ENCODE measurements around the gene HNRNPF.

HNRNPF gene

DNA sequence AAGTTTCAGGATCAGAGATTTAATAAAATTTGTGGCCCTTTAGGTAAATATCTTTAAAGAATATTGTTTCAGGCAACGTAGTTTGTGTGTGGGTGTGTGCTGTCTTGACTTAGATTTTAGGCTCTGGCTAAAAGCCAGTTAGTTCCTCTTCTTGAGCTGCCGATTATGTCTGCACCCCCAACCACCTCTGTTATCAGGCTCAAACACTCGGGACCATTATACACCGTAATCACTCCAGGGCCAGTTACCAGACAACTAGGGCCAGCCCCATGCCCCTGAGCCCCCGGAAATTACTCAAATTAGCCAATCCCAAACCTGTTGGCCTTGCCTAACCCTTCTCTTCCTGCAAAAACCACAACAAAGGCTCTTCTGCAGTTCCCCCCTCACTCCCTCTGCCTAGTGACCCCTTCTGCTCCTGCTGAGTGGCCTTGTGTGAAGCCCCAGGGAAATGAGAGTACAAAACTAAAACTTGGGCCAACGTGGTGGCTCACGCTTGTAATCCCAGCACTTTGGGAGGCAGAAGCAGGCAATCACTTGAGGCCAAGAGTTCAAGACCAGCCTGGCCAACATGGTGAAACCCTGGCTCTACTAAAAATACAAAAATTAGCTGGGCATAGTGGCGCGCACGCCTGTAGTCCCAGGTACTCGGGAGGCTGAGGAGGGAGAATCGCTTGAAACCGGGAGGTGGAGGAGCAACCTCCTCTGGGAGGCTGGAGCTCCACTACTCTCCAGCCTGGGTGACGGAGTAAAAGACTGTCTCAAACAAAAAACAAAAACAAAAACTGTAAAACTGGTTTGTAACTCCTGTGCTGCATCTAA lies 9.2 kb upstream of the HNRNPF start (continued):
- TF ChIP-seq, protein P1, sequence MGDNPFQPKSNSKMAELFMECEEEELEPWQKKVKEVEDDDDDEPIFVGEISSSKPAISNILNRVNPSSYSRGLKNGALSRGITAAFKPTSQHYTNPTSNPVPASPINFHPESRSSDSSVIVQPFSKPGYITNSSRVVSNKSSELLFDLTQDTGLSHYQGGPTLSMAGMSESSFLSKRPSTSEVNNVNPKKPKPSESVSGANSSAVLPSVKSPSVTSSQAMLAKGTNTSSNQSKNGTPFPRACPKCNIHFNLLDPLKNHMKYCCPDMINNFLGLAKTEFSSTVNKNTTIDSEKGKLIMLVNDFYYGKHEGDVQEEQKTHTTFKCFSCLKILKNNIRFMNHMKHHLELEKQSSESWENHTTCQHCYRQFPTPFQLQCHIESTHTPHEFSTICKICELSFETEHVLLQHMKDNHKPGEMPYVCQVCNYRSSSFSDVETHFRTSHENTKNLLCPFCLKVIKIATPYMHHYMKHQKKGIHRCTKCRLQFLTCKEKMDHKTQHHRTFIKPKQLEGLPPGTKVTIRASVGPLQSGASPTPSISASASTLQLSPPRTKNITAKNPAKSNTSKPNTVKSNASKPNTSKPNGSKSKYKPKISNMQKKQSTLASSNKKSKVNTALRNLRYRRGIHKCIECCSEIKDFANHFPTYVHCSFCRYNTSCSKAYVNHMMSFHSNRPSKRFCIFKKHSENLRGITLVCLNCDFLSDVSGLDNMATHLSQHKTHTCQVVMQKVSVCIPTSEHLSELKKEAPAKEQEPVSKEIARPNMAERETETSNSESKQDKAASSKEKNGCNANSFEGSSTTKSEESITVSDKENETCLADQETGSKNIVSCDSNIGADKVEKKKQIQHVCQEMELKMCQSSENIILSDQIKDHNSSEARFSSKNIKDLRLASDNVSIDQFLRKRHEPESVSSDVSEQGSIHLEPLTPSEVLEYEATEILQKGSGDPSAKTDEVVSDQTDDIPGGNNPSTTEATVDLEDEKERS (tag by site-specific recombination; IDR thresholded peaks at IDR 0.05), result no peak
- TF ChIP-seq ZNF221 (tag by site-specific recombination; IDR thresholded peaks at IDR 0.05; ENCODE audit: borderline replicate concordance) (no peak), KLF7 (tag by site-specific recombination; IDR thresholded peaks at IDR 0.05; ENCODE audit: borderline replicate concordance) (no peak), KLF1 (tag by site-specific recombination; IDR thresholded peaks at IDR 0.05) (no peak), HOXD13 (CRISPR knock-in tag; IDR thresholded peaks at IDR 0.05; ENCODE audit: borderline replicate concordance) (no peak), TCF7L2 (IDR thresholded peaks at IDR 0.05; ENCODE audit: borderline replicate concordance, low read depth, low read length) (peak; percentile 63; the same call in 1 of the 2 replicates), ZNF785 (tag by site-specific recombination; IDR thresholded peaks at IDR 0.05) (no peak), ZBTB17 (tag by site-specific recombination; IDR thresholded peaks at IDR 0.05) (peak; percentile 45; the same call in 1 of the 2 replicates), YY2 (tag by site-specific recombination; IDR thresholded peaks at IDR 0.05) (no peak), ZNF654 (tag by site-specific recombination; IDR thresholded peaks at IDR 0.05; ENCODE audit: low read depth) (no peak), ZNF600 (tag by site-specific recombination; IDR thresholded peaks at IDR 0.05) (0 out of 2 replicates have a peak, but pooled peaks have one; percentile 35), ZNF391 (tag by site-specific recombination; IDR thresholded peaks at IDR 0.05; ENCODE audit: borderline replicate concordance, low read depth) (no peak), RBAK (tag by site-specific recombination; IDR thresholded peaks at IDR 0.05) (no peak), MYNN (tag by site-specific recombination; IDR thresholded peaks at IDR 0.05; ENCODE audit: borderline replicate concordance) (no peak), ZNF501 (tag by site-specific recombination; IDR thresholded peaks at IDR 0.05) (no peak), ZNF302 (tag by site-specific recombination; IDR thresholded peaks at IDR 0.05; ENCODE audit: low read depth) (no peak), GLIS2 (tag by site-specific recombination; IDR thresholded peaks at IDR 0.05) (peak; percentile 41; the same call in 1 of the 2 replicates), SP3 (tag by site-specific recombination; IDR thresholded peaks at IDR 0.05) (no peak), TRIM28 (IDR thresholded peaks at IDR 0.05; ENCODE audit: borderline replicate concordance, low read length) (no peak)
- TF ChIP-seq, protein P2, sequence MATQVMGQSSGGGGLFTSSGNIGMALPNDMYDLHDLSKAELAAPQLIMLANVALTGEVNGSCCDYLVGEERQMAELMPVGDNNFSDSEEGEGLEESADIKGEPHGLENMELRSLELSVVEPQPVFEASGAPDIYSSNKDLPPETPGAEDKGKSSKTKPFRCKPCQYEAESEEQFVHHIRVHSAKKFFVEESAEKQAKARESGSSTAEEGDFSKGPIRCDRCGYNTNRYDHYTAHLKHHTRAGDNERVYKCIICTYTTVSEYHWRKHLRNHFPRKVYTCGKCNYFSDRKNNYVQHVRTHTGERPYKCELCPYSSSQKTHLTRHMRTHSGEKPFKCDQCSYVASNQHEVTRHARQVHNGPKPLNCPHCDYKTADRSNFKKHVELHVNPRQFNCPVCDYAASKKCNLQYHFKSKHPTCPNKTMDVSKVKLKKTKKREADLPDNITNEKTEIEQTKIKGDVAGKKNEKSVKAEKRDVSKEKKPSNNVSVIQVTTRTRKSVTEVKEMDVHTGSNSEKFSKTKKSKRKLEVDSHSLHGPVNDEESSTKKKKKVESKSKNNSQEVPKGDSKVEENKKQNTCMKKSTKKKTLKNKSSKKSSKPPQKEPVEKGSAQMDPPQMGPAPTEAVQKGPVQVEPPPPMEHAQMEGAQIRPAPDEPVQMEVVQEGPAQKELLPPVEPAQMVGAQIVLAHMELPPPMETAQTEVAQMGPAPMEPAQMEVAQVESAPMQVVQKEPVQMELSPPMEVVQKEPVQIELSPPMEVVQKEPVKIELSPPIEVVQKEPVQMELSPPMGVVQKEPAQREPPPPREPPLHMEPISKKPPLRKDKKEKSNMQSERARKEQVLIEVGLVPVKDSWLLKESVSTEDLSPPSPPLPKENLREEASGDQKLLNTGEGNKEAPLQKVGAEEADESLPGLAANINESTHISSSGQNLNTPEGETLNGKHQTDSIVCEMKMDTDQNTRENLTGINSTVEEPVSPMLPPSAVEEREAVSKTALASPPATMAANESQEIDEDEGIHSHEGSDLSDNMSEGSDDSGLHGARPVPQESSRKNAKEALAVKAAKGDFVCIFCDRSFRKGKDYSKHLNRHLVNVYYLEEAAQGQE (tag by site-specific recombination; IDR thresholded peaks at IDR 0.05), result no peak
- TF ChIP-seq, protein P3, sequence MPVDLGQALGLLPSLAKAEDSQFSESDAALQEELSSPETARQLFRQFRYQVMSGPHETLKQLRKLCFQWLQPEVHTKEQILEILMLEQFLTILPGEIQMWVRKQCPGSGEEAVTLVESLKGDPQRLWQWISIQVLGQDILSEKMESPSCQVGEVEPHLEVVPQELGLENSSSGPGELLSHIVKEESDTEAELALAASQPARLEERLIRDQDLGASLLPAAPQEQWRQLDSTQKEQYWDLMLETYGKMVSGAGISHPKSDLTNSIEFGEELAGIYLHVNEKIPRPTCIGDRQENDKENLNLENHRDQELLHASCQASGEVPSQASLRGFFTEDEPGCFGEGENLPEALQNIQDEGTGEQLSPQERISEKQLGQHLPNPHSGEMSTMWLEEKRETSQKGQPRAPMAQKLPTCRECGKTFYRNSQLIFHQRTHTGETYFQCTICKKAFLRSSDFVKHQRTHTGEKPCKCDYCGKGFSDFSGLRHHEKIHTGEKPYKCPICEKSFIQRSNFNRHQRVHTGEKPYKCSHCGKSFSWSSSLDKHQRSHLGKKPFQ (tag by site-specific recombination; IDR thresholded peaks at IDR 0.05), result peak; percentile 57; the same call in 1 of the 2 replicates
- TF ChIP-seq, protein P4, sequence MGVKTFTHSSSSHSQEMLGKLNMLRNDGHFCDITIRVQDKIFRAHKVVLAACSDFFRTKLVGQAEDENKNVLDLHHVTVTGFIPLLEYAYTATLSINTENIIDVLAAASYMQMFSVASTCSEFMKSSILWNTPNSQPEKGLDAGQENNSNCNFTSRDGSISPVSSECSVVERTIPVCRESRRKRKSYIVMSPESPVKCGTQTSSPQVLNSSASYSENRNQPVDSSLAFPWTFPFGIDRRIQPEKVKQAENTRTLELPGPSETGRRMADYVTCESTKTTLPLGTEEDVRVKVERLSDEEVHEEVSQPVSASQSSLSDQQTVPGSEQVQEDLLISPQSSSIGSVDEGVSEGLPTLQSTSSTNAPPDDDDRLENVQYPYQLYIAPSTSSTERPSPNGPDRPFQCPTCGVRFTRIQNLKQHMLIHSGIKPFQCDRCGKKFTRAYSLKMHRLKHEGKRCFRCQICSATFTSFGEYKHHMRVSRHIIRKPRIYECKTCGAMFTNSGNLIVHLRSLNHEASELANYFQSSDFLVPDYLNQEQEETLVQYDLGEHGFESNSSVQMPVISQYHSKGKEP (tag by site-specific recombination; IDR thresholded peaks at IDR 0.05), result no peak
- TF ChIP-seq, protein P5, sequence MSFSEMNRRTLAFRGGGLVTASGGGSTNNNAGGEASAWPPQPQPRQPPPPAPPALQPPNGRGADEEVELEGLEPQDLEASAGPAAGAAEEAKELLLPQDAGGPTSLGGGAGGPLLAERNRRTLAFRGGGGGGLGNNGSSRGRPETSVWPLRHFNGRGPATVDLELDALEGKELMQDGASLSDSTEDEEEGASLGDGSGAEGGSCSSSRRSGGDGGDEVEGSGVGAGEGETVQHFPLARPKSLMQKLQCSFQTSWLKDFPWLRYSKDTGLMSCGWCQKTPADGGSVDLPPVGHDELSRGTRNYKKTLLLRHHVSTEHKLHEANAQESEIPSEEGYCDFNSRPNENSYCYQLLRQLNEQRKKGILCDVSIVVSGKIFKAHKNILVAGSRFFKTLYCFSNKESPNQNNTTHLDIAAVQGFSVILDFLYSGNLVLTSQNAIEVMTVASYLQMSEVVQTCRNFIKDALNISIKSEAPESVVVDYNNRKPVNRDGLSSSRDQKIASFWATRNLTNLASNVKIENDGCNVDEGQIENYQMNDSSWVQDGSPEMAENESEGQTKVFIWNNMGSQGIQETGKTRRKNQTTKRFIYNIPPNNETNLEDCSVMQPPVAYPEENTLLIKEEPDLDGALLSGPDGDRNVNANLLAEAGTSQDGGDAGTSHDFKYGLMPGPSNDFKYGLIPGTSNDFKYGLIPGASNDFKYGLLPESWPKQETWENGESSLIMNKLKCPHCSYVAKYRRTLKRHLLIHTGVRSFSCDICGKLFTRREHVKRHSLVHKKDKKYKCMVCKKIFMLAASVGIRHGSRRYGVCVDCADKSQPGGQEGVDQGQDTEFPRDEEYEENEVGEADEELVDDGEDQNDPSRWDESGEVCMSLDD (tag by site-specific recombination; IDR thresholded peaks at IDR 0.05), result no peak
- TF ChIP-seq, protein P6, sequence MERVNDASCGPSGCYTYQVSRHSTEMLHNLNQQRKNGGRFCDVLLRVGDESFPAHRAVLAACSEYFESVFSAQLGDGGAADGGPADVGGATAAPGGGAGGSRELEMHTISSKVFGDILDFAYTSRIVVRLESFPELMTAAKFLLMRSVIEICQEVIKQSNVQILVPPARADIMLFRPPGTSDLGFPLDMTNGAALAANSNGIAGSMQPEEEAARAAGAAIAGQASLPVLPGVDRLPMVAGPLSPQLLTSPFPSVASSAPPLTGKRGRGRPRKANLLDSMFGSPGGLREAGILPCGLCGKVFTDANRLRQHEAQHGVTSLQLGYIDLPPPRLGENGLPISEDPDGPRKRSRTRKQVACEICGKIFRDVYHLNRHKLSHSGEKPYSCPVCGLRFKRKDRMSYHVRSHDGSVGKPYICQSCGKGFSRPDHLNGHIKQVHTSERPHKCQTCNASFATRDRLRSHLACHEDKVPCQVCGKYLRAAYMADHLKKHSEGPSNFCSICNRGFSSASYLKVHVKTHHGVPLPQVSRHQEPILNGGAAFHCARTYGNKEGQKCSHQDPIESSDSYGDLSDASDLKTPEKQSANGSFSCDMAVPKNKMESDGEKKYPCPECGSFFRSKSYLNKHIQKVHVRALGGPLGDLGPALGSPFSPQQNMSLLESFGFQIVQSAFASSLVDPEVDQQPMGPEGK (tag by site-specific recombination; IDR thresholded peaks at IDR 0.05), result peak; percentile 74

Data from HEK293 (cell line).